Measurements from ENCODE around the gene DGUOK. TPM values are rescaled to one million over a fixed set of nuclear protein-coding genes. Genes with fewer than 3 reads are reported as not detected.

Gene DGUOK
- total RNA-seq, 4 donors from 2014 or later: 30.5 to 38.9 (median 36.3) TPM

- DNase-seq (ENCODE audit: low spot score) (peak; percentile 42), ATAC-seq (ENCODE audit: low FRiP score) (peak; percentile 45)
- TF ChIP-seq CTCF (IDR thresholded peaks at IDR 0.05): no peak
Measured at GRCh38 chr2:73970850-73971471, 44.3 kb downstream of the DGUOK start.

- DNase-seq (ENCODE audit: low spot score) (no peak), ATAC-seq (ENCODE audit: low FRiP score) (no peak)
- TF ChIP-seq CTCF (IDR thresholded peaks at IDR 0.05): no peak
Measured at GRCh38 chr2:73971722-73972121, 45.0 kb downstream of the DGUOK start.

- TF ChIP-seq CTCF (IDR thresholded peaks at IDR 0.05): no peak
- no peak for ATAC-seq (ENCODE audit: low FRiP score)
- DNase-seq (ENCODE audit: low spot score): no peak
Measured at GRCh38 chr2:73972846-73973245, 46.2 kb downstream of the DGUOK start.

DNA sequence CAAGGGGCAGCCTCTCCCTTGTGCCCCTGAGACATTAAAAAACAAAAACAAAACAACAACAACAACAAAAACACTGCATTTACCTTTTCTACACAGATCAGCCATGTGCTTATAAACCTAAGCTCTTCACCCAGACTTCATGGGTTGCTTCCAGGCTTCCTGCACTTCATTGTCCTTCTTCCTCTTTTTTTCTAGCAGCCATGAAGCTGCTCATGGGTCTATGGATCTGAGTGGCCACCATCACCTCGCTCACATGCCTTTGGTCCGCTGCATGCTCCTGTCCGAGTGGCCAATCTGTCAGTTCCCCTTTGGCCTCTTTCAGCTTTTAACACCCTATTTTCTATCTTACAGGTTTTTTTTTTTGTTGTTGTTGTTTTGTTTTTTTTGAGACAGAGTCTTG, 49.1 kb downstream of the DGUOK start:
- no peak for ATAC-seq (ENCODE audit: low FRiP score)
- no peak for TF ChIP-seq CTCF (IDR thresholded peaks at IDR 0.05)
- DNase-seq (ENCODE audit: low spot score): no peak

GRCh38 chr2:73976803-73977202, 50.1 kb downstream of the DGUOK start:
- no peak for DNase-seq (ENCODE audit: low spot score)
- no peak for TF ChIP-seq CTCF (IDR thresholded peaks at IDR 0.05)
- no peak for ATAC-seq (ENCODE audit: low FRiP score)

GRCh38 chr2:73977466-73977865, 50.8 kb downstream of the DGUOK start:
- DNase-seq (ENCODE audit: low spot score): no peak
- TF ChIP-seq CTCF (IDR thresholded peaks at IDR 0.05): no peak
- ATAC-seq (ENCODE audit: low FRiP score): no peak

DNA sequence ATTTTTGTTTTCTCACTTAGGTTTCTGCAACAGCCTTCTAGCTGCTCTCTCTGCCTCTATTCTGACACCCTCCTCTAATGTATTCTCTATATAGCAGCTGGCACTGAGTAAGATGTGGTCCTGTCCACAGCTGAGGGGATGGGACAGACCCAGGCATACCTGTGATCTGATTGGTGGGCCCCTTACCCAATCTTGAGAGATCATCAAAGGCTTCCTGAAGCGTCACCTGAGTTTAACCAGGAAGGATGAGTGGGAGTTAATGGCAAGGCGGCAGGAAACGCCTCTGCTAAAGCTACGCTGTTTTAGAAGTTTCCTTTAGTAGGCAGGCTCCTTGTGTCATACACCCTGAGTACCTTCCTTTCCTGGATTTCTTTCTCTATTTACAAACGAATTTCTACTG, 52.3 kb downstream of the DGUOK start:
- ATAC-seq (ENCODE audit: low FRiP score) (no peak), DNase-seq (ENCODE audit: low spot score) (no peak)
- no peak for TF ChIP-seq CTCF (IDR thresholded peaks at IDR 0.05)
